Right ventricle myocardium superior (tissue), 1 donor: ENCODE measurements around the gene DTX4. TPM values are rescaled to one million over a fixed set of nuclear protein-coding genes. Genes with fewer than 3 reads are reported as not detected.
A peak's percentile ranks its signal among the peaks of the same experiment; 100 is the strongest.
"Not testable (repeated sequence)": the region's sequence is repeated elsewhere in the genome, so short reads cannot be mapped to it uniquely, and the experiment has no call there.

ENCODE experiments used
- ATAC-seq: fragments of 200-7000 bp; cut with Tn5 transposase; one replicate; pipeline ENCODE4 v1.9.1; 2020; ENCODE audit warnings: mild to moderate bottlenecking; ENCODE audit not compliant: poor library complexity
- DNase-seq: peaks from one replicate; pipeline ENCODE4 v3.0.0-alpha.2; 2020
- intact Hi-C: fragments of 100-400 bp; cut with DNase I; formaldehyde crosslinking; loops from one replicate; pipeline ENCODE4 v1.11.2; 2022
- long read RNA-seq: library from polyadenylated mRNA; unstranded; transcript quantifications from one replicate; pipeline ENCODE4 v2.0.0, GENCODE V29; 2021
- total RNA-seq: library from RNA; stranded (reverse); fragmentation: NEBNext Ultra II Directional; extraction: Animal tissue kit (Norgen Biotek cat#: 25700); gene quantifications from one replicate; pipeline ENCODE4 v1.2.1, GENCODE V29; 2021
- donor health status: DM: no; HTN: yes; CAD: no; lungs with severe emphysema.

DTX4 gene
- total RNA-seq, result 1.7 TPM
- long read RNA-seq, partial matches to known transcripts, result 0 of 4 reads
- long read RNA-seq, other reads (novel, unspliced or antisense), result 4 of 4 reads

DNA sequence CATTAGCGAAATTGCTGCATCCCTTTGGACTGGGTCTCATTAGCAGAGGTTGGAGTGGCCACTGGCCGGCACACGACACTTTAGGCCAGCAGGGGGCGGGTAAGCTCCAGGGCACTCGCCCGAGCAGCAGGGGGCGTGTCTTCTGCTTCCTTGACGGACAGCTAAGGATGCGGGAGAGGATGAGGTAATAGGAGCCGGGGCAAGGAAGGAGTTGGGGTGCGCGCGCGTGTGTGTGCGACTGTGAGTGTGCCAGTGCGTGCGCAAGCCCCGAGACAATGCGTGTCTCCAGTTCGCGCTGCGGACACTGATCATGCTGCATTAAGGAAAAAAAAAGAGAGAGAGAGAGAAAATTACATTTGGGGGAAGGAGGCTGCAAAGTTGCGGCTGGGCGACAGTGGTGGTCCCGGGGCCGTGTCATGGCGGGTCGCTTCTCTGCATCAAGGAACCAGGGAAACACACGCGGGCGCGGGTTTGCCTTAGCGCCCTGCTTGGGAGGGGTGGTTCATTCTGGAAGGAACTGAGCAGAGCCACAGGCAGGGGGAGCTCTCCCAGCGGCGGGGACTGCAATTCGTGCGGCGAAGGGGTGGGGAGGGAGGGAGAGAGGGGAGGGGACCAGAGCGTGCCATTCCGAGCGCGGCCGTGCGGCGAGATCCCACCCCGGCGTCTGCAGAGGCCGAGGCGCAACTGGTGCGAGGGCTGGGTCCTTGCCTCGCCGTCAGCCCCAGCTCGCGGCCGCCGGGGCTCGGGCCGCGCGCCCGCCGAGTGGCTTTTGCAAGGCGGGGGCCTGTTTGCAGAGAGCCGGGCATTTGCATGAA lies at the start of gene DTX4:
Gene DTX4 (plus strand): TSS at position 625 of the 815 bp plus-strand sequence. CDS start 464 bp downstream, outside the sequence.
- intact Hi-C loops, result loop anchor here (2.0 to 10.0 kb wide), 2 partner anchors 37 to 113 kb away; no protein-coding TSS in a partner anchor
- peak; percentile 97 for ATAC-seq
- DNase-seq, result peak; percentile 95

DNA sequence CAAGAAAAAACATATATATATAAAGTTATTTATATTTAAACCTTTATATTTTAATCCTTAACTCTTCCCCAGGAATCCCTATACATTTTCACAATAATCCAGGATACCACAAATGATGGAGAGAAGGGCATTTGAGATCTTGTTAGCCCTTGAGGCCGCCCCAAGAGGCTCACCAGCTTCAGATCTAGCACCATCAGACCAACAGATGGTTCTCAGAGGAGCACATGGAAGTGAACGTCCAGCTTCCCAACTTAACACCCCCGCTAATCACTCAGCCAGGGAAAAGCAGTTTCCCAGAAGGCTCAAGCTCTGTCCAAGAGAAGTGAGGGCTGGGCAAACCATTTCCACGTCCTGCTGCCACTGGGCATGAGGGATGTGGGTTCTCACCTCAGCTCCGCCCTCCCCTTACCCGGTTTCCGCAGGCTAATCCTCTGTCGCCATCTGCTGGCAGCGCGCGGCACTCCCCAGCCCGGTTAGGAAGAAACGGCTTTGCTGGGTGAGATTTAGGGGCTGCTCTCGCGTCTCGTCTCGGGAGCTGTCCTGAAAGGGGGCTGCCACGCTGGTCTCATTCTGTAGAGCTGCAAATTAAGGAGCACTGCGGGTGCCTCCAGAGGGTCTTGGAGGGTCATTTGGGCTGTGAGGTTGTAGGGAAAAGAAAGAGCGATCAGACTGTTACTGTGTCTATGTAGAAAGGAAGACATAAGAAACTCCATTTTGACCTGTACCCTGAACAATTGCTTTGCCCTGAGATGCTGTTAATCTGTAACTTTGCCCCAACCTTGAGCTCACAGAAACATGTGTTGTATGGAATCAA lies 36.1 kb upstream of the DTX4 start:
- intact Hi-C loops, result no loop called here
- DNase-seq (peak; percentile 88), ATAC-seq (peak; percentile 95)

DNA sequence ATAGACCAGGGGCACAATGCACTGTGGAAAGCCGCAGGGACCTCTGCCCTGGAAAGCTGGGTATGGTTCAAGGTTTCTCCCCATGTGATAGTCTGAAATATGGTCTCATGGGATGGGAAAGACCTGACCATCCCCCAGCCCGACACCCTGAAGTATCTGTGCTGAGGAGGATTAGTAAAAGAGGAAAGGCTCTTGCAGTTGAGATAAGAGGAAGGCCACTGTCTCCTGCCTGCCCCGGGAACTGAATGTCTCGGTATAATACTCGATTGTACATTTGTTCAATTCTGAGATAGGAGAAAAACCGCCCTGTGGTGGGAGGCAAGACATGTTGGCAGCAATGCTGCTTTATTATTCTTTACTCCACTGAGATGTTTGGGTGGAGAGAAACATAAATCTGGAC lies 35.4 kb upstream of the DTX4 start:
- intact Hi-C loops, DNase-seq, ATAC-seq: not testable (repeated sequence)

DNA sequence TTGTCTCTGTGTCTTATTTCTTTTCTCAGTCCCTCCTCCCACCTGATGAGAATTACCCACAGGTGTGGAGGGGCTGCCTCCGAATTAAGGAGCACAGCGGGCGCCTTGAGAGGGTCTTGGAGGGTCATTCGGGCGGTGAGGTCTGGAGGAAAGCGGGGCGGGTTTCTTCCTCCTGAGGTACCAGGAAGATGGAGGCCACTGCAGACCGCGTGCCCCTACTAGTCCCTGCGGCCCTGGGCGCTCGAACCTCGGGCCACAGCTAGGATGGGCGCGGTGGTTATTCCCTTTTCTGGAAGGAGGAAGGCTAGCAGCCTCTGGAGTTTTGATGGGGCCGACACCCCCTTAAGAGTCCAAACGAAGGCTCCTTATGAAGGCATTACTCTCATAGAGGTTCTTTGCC lies 34.7 kb upstream of the DTX4 start:
- ATAC-seq (no peak), DNase-seq (no peak)
- intact Hi-C loops, result no loop called here

DNA sequence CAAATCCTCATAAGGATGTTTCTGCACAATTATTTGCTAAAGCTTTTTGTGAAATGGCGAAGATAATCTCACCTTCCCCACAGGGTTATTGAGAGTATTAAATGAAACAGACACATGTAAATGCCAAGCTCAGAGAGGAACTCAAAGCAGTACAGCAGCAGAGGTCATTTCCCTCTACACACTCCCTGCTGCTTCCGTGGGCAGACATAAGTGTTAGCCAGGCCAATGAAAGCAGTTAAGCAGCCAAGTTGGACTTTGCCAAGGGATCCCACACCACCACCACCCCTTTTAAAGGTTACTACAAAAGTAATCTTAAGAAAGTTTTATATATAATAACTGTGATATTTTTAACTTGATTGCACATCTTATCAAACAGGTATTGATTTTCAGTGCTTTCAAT lies 33.3 kb upstream of the DTX4 start:
- no peak for DNase-seq
- intact Hi-C loops, result no loop called here
- ATAC-seq, result no peak

DNA sequence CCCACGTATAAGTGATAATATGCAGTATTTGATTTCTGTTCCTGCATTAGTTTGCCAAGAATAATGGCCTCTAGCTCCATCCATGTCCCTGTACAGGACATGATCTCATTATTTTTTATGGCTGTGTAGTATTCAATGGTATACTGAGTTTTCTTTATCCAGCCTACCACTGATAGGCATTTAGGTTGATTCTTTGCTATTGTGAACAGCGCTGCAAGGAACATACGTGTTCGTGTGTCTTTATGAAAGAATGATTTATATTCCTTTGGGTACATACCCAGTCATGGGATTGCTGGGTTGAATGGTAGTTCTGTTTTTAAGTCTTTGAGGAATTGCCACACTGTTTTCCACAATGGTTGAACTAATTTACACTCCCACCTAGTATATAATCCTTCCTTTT lies 30.7 kb upstream of the DTX4 start:
- intact Hi-C loops, result no loop called here
- DNase-seq (no peak), ATAC-seq (no peak)

DNA sequence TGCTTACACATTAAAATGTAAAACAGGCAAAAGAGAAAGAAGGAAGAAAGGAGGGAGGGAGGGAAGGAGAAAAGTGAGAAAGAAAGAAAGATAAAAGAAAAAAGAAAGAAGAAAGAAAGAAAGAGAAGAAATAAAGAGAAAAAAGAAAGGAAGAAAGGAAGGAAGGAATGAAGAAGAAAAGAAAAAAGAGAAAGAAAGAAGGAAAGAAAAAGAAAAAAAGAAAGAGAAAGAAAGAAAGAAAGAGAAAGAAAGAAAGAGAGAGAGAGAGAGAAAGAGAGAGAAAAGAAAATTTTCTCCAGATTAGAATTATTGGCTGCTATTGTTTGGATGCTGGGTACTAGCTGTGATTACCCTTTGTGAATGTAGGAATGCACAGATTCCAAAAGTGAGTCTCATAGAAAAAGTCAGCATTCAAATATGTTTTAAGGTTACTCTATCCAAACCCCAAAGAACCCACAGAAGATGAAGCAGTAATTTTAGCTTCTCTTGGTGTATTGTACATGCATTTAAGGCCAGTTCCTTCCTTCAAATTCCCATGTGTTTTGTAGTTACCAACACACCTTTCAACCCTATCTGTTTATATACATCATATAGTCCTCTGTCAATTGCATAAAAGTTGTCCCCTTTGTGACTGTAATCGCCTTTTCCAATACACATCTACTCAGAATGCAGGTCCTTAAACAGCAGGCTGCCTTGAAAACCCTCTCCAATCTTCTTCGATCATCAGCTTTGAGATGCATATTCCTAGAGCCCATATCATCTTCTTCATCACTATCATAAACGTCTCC lies 30.1 kb upstream of the DTX4 start:
- ATAC-seq (no peak), DNase-seq (no peak)
- intact Hi-C loops, result no loop called here

DNA sequence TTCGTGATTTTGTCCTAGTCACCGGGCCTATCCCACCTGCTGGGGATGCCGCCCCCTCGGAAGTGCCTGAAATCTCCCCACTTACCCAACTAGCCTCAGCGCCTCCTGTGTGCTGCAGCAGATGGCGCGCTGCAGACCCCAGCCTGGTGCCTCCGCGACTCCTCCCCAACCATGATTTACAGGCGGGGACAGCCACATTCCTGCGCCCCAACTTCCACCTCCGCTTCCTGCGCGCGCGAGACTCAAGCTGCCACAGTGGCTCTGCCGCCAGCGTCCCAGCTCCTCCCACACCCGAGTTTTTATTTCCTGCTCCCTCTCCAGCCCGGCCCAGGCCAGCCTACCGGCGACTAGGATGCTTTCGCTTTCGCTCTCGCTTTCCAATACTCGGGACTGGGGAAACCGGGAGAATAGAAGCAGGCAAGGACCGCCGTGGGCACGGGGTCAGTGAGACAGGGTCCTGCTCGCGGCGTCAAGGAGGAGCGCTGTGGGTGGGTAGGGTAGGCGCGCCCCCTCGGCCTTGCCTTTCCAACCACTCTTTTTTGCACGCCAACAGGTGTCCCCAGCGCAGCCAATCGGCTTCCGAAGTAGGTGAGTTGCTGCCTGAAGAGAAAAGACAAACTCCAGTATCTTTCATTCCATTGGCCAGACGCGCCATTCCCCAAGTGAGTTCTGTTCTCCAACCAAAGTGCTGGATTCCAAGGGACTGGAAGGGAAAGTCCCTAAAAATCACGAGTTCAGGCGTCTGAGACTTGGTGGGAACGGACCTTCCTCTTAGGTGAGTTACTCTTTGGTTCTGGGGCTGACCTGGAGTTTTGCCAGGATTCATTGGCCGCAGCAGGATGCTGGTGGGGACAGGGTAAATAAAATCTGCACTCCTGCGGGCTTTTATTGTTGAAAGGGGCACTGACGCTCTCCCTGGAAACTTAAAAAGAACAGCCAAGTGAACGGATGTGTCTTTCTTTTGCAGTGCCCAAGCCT lies 29.1 kb upstream of the DTX4 start, which contains the start of gene FAM111A:
Gene FAM111A (plus strand): TSS at position 327 of the 978 bp plus-strand sequence. CDS start 6,017 bp downstream, outside the sequence.
- peak; percentile 95 for ATAC-seq
- intact Hi-C loops, result no loop called here
- DNase-seq, result peak; percentile 94

DNA sequence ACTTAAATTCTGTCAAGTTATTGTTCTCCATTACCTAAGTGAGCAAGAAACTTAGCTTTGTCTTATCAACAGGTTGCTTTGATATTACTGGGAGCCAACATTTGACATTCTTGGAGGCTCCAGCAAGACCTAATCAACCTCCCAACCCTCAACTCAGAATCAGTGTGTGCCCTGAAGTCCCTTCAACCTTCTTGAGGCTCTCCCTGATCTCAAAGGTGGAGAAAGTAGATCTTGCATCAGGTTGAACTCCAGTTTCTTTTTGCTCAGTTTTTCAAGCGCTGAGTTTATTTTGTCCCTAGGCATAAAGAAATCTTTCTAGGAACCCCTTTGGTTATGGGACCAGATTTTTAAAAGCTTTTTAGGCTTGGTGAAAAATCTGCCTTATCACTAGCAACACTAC lies 27.8 kb upstream of the DTX4 start:
- intact Hi-C loops, result no loop called here
- no peak for DNase-seq

DNA sequence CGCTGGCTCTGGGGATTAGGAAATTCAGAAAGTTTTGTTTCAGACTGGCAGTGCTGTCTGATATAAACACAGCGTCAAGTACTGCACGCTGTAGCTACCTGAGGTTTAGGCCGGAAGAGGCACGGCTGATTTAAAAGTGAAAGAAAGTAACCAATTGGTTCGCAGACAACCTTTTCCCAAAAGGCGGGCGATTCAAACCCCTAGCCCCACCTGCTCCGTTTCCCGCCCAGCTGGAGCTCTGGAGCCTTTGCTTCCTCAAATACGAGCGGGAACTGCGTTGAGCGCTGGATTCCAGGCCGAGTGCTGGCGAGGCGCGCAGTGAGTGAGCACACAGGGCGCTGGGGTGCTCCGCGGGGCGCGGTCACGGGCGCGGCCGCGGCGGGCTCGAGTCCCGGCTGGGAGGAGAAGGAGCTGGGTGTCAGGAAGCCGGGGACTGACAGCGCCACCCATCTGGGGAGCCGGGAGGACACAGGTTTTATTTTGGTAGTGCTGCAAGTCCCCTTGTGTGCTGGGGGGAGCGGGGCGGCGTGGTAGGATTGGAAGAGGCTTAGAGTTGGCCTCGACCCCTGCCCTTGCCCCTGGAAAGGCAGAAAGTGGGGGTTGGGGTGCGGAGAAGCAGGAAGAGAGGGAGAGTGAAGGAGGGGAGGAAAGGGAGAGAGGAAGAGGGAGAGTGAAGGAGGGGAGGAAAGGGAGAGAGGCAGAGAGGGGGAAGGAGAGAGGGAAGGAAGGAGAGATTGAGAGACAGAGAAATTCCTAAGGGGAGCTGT lies 27.2 kb upstream of the DTX4 start:
- peak; percentile 75 for ATAC-seq
- DNase-seq, result peak; percentile 82
- intact Hi-C loops, result no loop called here

More for the DNA sequence above, 27.8 kb upstream of the DTX4 start:
- ATAC-seq, result no peak

DNA sequence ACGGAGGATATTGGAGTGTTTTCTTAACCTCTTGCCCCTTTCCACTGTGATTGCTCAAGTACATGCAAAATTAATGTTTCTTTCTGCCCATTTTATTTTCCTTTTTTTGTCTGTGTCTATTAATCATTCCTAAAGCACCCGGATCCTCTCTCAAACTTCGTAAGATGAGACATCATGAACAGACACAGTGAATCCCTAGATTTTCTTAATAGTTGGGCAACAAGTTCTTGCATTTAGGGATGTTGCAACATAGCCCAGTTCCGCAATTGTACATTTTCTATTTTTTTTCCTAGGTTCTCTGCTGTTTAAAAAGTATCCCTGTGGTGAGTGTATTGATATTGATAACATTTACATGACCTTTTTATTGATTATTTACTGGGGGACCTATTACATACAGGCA lies 26.4 kb upstream of the DTX4 start:
- DNase-seq (no peak), ATAC-seq (no peak)
- intact Hi-C loops, result no loop called here

DNA sequence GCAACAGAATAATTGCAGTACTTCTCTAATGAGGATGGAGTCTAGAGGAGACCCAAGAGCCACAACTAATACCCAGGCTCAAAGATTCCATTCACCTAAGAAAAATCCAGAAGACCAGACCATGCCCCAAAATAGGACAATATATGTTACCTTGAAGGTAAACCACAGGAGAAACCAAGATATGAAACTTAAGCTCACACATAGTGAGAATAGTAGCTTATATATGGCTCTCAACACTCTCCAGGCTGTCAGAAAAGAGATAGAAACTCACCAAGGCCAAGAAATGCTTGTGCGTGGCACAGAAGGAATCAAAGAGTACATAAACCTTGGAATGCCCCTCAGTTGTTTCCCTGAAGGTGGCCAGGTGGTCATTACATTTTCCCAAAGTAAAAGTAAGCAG lies 20.2 kb upstream of the DTX4 start:
- intact Hi-C loops, result no loop called here
- DNase-seq (no peak), ATAC-seq (no peak)

DNA sequence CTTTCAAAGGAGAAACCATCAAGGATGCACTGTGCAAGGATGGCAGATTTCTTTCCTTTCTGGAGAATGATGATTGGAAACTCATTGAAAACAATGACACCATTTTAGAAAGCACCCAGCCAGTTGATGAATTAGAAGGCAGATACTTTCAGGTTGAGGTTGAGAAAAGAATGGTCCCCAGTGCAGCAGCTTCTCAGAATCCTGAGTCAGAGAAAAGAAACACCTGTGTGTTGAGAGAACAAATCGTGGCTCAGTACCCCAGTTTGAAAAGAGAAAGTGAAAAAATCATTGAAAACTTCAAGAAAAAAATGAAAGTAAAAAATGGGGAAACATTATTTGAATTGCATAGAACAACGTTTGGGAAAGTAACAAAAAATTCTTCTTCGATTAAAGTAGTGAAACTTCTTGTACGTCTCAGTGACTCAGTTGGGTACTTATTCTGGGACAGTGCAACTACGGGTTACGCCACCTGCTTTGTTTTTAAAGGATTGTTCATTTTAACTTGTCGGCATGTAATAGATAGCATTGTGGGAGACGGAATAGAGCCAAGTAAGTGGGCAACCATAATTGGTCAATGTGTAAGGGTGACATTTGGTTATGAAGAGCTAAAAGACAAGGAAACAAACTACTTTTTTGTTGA lies 19.5 kb upstream of the DTX4 start:
- ATAC-seq (no peak), DNase-seq (no peak)
- intact Hi-C loops, result no loop called here

DNA sequence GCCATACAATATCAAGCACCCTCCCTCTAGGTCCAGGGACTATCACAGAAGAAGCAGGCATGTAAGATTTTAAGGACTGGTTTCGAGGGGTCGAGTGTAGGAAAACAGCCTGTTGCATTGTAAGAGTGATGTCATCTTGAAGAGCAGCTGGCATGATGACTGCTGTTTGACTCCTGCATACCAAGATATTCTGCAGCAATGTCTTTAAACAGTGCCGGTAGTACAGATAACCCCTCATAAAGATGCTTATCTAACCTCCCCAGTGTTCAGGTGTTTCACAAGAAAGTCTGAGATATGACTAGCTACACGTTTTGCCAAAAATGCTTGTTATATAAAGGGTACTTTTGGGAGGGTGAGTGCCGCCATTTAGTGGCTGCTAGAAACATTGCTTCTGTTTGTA lies 17.3 kb upstream of the DTX4 start:
- ATAC-seq, result no peak
- DNase-seq, result no peak
- intact Hi-C loops, result no loop called here

DNA sequence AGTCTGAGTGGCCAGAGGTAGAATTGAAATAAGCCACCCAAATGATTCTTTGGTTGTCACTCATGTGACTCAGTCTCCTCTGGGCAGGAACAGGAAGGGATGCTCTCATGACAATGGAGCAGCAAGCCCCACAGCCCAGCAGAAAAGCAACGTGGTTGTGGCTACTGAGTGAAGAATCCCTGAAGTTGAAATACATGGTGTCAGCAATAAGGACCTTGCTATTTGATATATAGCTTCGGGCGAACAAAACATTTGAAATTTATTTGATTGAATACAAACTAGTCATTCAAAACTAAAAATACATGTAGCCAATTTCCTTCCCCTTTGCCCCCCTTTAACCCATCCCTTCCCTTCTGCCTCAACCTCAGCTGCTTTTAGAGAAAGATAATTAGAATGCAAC lies 14.5 kb upstream of the DTX4 start:
- ATAC-seq, result no peak
- intact Hi-C loops, result no loop called here
- no peak for DNase-seq

DNA sequence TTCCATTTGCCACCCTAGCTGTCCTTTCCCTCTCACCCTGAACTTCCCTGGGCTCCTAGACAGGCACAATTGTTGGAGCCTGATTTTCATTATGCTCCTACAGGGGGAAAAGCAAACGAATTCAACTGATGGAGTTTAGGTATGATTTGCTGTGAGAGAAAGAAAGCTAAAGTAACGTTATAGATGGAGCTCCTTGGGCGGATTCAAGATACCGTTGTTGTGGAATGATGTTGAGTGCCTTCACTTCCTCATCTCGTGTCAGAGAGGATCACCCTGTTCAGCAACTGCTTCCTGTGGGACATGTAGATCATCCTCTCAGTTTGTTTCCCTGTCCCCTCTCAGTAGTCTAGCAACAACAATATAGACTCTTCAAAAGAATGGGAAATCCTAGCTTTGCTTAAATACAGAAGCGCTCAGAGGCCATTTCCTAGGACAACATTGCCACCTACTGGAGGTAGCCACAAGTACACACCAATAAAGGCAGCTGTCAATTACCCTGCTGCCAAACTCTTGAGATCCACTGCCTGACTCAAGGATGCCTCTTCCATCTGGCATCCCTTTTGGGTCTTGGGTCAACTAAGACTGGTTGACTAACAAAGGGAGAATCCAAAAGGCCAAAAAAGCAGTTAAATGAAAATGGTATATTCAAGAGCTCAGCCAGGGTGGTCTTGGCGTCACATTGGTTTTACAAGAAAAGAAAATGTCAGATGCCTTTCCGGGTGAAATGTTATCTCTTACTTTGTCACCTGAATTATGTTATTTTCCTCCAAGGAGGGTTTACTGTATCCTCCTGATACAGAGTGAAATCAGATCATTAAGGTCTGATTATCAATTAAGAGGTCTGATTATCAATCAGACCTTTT lies 13.5 kb upstream of the DTX4 start:
- DNase-seq, result no peak
- intact Hi-C loops, result no loop called here
- peak; percentile 91 for ATAC-seq
